Hindlimb muscle (tissue), 1 donor: ENCODE data around the gene SLC23A1. TPM values are rescaled to one million over a fixed set of nuclear protein-coding genes. Genes with fewer than 3 reads are reported as not detected.
"Not testable (repeated sequence)": the region's sequence is repeated elsewhere in the genome, so short reads cannot be mapped to it uniquely, and the experiment has no call there.

Experiments
- DNase-seq: peaks from one replicate; pipeline ENCODE4 v3.0.0-alpha.2; 2013
- polyA plus RNA-seq: library from polyadenylated mRNA; unstranded; fragments of 120-200 nt; gene quantifications from one replicate; pipeline ENCODE4 v1.2.1, GENCODE V29; 2013; ENCODE audit not compliant: insufficient read length

SLC23A1 gene
- polyA plus RNA-seq = 0.48 TPM

- no peak for DNase-seq
These were observed at the start of gene SLC23A1 for GRCh38 chr5:139383275-139383992. TSS of gene SLC23A1 (minus strand) at chr5:139383297. CDS start at chr5:139383253, 44 bp downstream.

DNA sequence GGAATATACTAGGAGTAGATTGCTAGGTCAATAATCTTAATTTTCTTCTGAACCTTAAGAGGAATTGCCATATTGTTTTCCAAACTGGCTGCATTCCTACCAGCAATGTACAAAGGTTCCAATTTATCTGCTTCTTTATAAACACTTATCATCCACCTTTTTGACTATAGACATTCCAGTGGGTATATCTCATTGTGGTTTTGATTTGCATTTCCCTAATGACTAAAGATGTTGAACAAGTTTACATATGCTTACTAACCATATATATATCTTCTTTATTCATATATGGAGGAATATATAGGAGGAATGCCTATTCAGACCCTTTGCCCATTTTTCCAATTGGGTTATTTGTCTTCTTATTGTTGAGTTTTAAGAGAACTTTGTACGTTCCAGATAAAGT is 48.6 kb upstream of the SLC23A1 start:
- DNase-seq = no peak

DNA sequence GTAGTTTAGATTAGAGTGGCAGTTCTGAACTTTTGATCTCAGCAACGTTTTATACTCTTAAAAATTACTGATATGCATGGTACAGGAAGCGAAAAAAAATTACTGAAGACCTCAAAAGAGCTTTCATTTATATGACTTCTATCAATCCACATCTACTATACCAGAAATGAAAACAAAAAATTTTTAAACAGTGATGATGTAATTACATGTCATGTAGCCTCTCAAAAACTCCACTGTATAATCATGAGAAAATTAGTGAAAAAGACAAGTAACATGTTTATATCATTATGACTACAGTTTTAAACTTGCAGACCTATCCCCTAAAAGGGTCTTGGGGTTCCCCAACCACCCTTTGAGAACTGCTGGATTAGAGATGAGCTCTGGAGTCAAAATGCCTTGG is 46.9 kb upstream of the SLC23A1 start:
- no peak for DNase-seq

- no peak for DNase-seq
These were observed 43.2 kb upstream of the SLC23A1 start for GRCh38 chr5:139426203-139426885.

DNA sequence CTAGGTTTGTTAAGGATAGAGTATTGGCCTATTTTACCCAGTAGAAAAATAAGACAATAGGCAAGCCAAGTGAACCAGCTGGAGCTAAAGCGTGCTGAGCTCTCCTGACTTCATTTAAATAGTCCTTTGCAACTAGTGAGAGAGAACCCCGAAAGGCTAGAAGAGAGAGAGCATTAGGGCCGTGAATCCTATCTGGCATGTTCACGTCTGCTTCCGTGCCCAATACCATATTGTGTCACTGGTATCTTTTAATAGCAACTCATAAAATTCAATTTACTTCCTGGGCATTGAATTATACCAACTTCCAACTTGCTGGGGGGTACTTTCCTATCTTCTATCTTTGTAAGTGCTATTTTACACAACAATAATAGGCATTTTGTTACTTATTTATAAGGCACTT is 42.4 kb upstream of the SLC23A1 start:
- no peak for DNase-seq

GRCh38 chr5:139422307-139422893 is 39.3 kb upstream of the SLC23A1 start:
- DNase-seq = peak; percentile 65

- DNase-seq = no peak
These were observed 36.4 kb upstream of the SLC23A1 start for GRCh38 chr5:139419226-139420192.

DNA sequence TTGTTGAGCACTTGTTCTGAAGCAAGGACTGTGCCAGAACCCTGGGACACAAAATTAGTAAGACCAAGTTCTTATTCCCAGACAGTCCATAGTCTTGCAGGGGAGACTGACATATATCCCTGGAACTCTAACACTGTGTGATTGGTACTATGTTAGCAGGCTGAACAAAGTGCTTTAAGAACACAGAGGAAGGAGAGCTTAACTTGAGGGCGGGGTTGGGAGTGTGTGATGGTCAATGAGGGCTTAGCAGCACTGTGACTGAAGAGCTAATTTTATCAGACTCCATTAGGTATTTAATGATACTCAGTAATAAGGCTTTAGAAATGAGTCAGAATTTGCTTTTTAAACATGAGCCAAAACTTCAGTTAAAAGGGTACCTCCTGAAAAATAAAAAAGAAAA is 35.7 kb upstream of the SLC23A1 start:
- no peak for DNase-seq

DNA sequence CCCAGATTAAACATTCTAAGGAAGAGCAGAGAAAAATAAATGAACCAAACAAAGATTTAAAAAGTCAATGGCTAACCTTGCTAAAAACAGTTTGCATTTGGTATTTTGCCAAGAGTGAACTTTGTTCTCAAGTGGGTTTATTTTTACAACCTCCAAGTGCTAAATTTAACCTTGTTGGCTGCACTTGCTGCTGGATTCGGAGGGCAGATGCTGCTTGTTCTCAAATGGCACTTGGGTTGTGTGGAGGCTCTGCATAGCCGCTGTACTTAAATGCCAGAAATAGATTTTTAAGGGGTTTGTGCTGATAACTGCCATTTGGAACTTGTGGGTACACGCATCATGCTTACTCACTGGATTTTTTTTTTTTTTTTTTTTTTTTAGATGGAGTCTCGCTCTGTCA is 34.1 kb upstream of the SLC23A1 start:
- no peak for DNase-seq

GRCh38 chr5:139416651-139417050 is 33.6 kb upstream of the SLC23A1 start:
- no peak for DNase-seq

- no peak for DNase-seq
These were observed 32.8 kb upstream of the SLC23A1 start for GRCh38 chr5:139415869-139416268.

- DNase-seq = no peak
These were observed 32.2 kb upstream of the SLC23A1 start for GRCh38 chr5:139415221-139415861.

DNA sequence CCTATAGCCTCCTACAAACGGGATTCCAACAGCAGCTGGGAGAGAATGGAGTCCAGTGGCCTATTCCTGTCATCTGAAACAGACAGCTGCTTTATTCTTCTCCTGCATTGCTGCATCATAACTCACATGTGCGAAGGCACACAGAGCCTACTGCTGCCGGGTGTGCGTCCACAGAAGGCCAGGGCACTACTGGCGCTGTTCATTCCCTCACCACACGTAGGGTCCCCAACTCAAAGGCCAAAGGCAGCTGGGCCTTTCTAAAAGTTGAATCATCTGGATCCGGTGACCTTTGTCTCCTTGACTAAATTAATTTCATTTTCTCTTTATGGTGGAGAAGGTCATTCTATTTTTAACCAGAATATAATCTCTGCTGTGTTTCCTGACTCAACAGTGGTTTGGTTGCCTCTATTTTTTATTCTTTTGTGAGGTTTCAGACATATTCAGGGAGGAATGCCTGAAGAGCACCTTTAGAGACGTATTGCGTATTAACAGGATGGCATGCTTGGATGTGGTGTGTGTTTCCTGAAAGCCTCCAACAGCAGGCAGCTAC is 31.6 kb upstream of the SLC23A1 start:
- no peak for DNase-seq

- no peak for DNase-seq
These were observed 30.9 kb upstream of the SLC23A1 start for GRCh38 chr5:139413963-139414362.

DNA sequence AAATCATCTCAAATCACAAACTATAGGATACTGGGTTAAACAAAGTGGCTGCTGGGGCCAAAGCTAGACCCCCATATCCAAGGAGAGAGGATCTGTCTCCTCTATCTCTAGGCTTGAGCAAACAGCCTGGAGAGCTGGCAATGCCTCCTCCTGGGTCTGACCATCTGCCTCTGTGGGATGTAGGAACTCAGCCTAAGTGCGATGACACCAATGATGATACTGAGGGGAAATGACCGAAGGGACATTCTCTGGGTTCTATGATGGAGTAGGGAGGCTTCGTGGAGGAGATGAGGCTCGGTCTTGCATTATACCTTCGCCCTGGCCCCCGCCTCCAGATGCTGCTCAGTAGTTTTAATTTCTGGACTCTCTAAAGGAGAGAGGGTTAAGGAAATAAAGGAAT is 30.1 kb upstream of the SLC23A1 start:
- DNase-seq = no peak

DNA sequence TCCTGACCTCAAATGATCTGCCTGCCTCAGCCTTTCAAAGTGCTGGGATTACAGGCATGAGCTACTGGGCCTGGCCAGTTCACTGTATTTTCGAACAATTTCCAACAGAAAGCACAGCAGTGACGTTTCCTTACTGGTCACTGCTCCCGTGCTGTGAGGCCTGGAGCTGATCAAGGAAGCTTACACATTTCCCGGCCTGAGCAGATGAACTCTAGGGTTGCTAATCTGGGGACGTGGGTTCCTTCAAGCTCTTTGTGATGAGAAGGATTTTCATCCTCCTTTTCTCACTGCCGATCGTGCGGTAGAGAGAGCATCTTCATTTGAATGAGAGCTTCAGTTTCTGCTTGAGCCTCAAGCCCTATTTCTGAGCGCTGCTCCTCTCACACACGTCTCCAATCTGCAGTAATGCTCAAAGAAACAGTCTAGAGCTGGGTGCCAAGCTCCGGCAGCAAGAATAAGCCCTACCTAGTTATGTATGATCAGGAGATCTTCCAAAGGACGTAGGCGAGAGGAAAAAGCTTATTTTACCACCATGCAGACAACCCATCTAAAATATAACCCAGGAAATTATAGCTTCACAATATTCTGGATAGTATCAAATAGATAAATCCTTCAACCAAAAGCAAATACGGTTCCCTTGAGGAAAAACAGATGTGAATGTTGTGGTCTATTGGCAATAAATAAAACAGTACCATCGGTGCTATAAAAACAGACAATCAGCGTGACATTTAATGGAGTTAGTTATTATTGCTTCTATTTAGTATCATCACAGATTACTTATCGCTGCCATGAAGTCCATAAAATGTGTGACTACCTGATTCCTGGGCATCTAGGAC is 28.1 kb upstream of the SLC23A1 start:
- DNase-seq = no peak

DNA sequence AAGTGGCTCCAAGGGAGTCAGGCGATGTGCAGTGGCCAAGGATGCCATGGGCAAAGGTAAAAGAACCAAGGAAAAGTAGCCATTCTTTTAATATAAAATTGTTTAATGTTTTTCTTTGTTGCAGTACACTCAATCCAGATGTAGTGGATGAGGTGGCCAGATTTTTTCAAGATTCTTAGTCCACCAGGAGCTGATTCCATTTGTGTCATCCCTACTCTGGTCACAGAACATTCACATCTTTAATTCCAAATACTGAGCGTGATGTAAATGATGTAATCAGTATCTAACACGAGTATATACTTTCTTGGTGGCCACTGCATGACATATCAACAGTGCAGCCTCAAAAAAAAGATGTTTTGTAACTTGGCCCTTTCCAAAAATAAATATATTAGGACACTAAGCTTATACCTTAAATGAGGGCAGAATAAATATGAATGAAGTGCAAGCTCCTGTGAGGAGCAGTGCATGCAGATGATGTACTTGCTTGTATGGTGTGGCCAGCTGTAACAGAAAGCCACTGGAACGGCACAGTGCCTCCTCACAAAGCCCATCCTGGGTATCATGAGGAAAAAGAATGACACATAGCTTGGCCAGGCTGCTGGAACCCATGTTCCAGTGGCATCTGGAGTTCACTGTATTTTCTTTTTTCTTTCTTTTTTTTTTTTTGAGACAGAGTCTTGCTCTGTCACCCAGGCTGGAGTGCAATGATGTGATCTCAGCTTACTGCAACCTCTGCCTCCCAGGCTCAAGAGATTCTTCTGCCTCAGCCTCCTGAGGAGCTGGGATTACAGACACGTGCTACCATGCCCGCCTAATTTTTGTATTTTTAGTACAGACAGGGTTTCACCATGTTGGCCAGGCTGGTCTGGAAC is 27.3 kb upstream of the SLC23A1 start:
- DNase-seq = no peak

DNA sequence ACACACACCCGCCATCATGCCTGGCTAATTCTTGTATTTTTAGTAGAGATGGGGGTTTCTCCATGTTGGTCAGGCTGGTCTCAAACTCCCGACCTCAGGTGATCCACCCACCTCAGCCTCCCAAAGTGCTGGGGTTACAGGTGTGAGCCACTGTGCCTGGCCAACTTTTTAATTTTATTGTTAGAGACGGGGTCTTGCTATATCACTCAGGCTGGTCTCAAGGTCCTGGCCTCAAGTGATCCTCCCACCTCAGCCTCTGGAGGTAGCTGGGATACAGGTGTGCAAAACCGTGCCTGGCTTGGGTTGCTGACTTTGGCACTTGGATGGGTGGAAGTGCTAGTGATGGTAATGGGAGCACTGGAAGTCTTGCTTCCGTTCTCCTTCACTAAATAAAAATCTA is 26.0 kb upstream of the SLC23A1 start:
- DNase-seq = not testable (repeated sequence)

GRCh38 chr5:139408191-139408590 is 25.1 kb upstream of the SLC23A1 start:
- DNase-seq = no peak

DNA sequence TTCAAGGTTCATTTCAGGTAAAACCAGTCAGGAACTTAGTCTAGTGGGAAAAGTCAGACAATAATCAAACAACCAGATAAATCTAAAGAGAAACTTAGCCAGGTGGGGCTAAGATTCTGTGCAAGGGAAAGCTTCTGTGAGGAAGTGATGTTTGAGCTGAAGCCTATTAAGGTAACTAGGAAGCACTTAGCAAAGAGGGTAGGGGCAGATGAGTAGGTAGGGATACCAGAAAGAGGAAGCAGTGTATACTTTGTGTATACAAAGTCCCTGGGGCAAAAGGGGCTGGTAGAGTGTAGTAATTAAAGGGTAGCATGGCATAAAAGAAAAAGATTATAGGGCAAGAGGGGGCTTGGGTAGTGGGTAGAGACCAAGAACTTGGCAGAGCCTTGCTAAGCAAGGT is 24.4 kb upstream of the SLC23A1 start:
- no peak for DNase-seq
